ENCODE measurements around the gene PLEKHG4B. TPM values are rescaled to one million over a fixed set of nuclear protein-coding genes. Genes with fewer than 3 reads are reported as not detected.

The PLEKHG4B gene
- total RNA-seq, 1 donor from 2014 or later: 6.8 TPM

GRCh38 chr5:160921-161802, 69.2 kb downstream of the PLEKHG4B start:
- peaks cover 16% of the 10 kb centered on the region for H3K36me3 Mint-ChIP-seq (ENCODE audit: low read depth, unreplicated experiment)
- H3K4me1 Mint-ChIP-seq (ENCODE audit: unreplicated experiment): peaks cover 9% of the 10 kb centered on the region
- no peaks in the 10 kb centered on the region for H3K9me3 Mint-ChIP-seq (ENCODE audit: unreplicated experiment)
- H3K27me3 Mint-ChIP-seq (ENCODE audit: unreplicated experiment): peaks cover 11% of the 10 kb centered on the region
- no peak for TF ChIP-seq CTCF (IDR thresholded peaks at IDR 0.05; ENCODE audit: unreplicated experiment)
- H3K27ac Mint-ChIP-seq (ENCODE audit: unreplicated experiment): no peak overlapping the region
- no peak for DNase-seq (ENCODE audit: low spot score)
- H3K4me3 Mint-ChIP-seq (ENCODE audit: unreplicated experiment): no peak overlapping the region

GRCh38 chr5:161803-162110, 69.8 kb downstream of the PLEKHG4B start:
- no peak overlapping the region for H3K4me3 Mint-ChIP-seq (ENCODE audit: unreplicated experiment)
- no peak for TF ChIP-seq CTCF (IDR thresholded peaks at IDR 0.05; ENCODE audit: unreplicated experiment)
- no peaks in the 10 kb centered on the region for H3K9me3 Mint-ChIP-seq (ENCODE audit: unreplicated experiment)
- H3K27ac Mint-ChIP-seq (ENCODE audit: unreplicated experiment): no peak overlapping the region
- peaks cover 9% of the 10 kb centered on the region for H3K4me1 Mint-ChIP-seq (ENCODE audit: unreplicated experiment)
- DNase-seq (ENCODE audit: low spot score): no peak
- H3K27me3 Mint-ChIP-seq (ENCODE audit: unreplicated experiment): peaks cover 11% of the 10 kb centered on the region
- peaks cover 16% of the 10 kb centered on the region for H3K36me3 Mint-ChIP-seq (ENCODE audit: low read depth, unreplicated experiment)

GRCh38 chr5:162190-162564, 70.2 kb downstream of the PLEKHG4B start:
- Mint-ChIP-seq H3K4me1 (ENCODE audit: unreplicated experiment) (peaks cover 9% of the 10 kb centered on the region), H3K27ac (ENCODE audit: unreplicated experiment) (no peak overlapping the region), H3K4me3 (ENCODE audit: unreplicated experiment) (no peak overlapping the region), H3K36me3 (ENCODE audit: low read depth, unreplicated experiment) (peaks cover 12% of the 10 kb centered on the region), H3K27me3 (ENCODE audit: unreplicated experiment) (peaks cover 11% of the 10 kb centered on the region), H3K9me3 (ENCODE audit: unreplicated experiment) (no peaks in the 10 kb centered on the region)
- no peak for DNase-seq (ENCODE audit: low spot score)
- no peak for TF ChIP-seq CTCF (IDR thresholded peaks at IDR 0.05; ENCODE audit: unreplicated experiment)

- no peak for DNase-seq (ENCODE audit: low spot score)
- H3K9me3 Mint-ChIP-seq (ENCODE audit: unreplicated experiment): no peaks in the 10 kb centered on the region
- no peak overlapping the region for H3K4me3 Mint-ChIP-seq (ENCODE audit: unreplicated experiment)
- H3K36me3 Mint-ChIP-seq (ENCODE audit: low read depth, unreplicated experiment): peaks cover 9% of the 10 kb centered on the region
- no peak overlapping the region for H3K27ac Mint-ChIP-seq (ENCODE audit: unreplicated experiment)
- peaks cover 11% of the 10 kb centered on the region for H3K27me3 Mint-ChIP-seq (ENCODE audit: unreplicated experiment)
- TF ChIP-seq CTCF (IDR thresholded peaks at IDR 0.05; ENCODE audit: unreplicated experiment): no peak
- peaks cover 9% of the 10 kb centered on the region for H3K4me1 Mint-ChIP-seq (ENCODE audit: unreplicated experiment)
Measured at GRCh38 chr5:162565-163337, 70.8 kb downstream of the PLEKHG4B start.

- Mint-ChIP-seq H3K27ac (ENCODE audit: unreplicated experiment) (no peak overlapping the region), H3K4me3 (ENCODE audit: unreplicated experiment) (no peak overlapping the region)
- DNase-seq (ENCODE audit: low spot score): no peak
Measured at GRCh38 chr5:163338-163620, 71.3 kb downstream of the PLEKHG4B start.

More at GRCh38 chr5:163338-163620, 71.3 kb downstream of the PLEKHG4B start:
- no peak for TF ChIP-seq CTCF (IDR thresholded peaks at IDR 0.05; ENCODE audit: unreplicated experiment)
- peaks cover 11% of the 10 kb centered on the region for H3K27me3 Mint-ChIP-seq (ENCODE audit: unreplicated experiment)
- peaks cover 9% of the 10 kb centered on the region for H3K36me3 Mint-ChIP-seq (ENCODE audit: low read depth, unreplicated experiment)
- peaks cover 9% of the 10 kb centered on the region for H3K4me1 Mint-ChIP-seq (ENCODE audit: unreplicated experiment)
- no peaks in the 10 kb centered on the region for H3K9me3 Mint-ChIP-seq (ENCODE audit: unreplicated experiment)
